AG09319 (cell line): ENCODE results near the gene TMA7B.

Experiments used
- DNase-seq: peaks from one replicate; pipeline ENCODE4 v3.0.0-alpha.2; 2010; ENCODE audit warnings: low read depth; ENCODE audit errors: extremely low read depth
- TF ChIP-seq, protein P1 (sequence below): IDR thresholded peaks from 2 replicates; pipeline ENCODE4 v1.5.1; 2011; ENCODE audit warnings: low read depth, mild to moderate bottlenecking, inconsistent platforms, low read length, moderate library complexity

The TMA7B gene

DNA sequence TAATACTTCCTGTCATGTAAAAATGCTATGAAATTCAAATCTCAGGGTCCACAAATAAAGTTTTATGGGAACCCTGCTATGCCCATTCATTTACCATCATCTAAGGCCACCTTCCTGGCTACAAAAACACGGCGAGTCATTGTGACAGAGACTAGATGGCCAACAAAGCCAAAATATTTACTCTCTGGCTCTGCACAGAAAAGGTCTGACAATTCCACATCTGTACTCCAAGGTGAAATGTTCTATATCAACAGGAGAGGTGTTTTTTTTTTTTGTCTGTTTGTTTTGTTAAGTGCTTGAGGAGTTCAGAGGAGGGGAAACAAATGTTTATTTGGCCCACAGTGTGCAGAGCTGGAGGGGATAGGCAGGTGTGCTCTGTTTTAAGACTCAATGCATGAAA is 18.6 kb upstream of the TMA7B start:
- TF ChIP-seq, protein P1, sequence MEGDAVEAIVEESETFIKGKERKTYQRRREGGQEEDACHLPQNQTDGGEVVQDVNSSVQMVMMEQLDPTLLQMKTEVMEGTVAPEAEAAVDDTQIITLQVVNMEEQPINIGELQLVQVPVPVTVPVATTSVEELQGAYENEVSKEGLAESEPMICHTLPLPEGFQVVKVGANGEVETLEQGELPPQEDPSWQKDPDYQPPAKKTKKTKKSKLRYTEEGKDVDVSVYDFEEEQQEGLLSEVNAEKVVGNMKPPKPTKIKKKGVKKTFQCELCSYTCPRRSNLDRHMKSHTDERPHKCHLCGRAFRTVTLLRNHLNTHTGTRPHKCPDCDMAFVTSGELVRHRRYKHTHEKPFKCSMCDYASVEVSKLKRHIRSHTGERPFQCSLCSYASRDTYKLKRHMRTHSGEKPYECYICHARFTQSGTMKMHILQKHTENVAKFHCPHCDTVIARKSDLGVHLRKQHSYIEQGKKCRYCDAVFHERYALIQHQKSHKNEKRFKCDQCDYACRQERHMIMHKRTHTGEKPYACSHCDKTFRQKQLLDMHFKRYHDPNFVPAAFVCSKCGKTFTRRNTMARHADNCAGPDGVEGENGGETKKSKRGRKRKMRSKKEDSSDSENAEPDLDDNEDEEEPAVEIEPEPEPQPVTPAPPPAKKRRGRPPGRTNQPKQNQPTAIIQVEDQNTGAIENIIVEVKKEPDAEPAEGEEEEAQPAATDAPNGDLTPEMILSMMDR, result no peak
- DNase-seq, result no peak

DNA sequence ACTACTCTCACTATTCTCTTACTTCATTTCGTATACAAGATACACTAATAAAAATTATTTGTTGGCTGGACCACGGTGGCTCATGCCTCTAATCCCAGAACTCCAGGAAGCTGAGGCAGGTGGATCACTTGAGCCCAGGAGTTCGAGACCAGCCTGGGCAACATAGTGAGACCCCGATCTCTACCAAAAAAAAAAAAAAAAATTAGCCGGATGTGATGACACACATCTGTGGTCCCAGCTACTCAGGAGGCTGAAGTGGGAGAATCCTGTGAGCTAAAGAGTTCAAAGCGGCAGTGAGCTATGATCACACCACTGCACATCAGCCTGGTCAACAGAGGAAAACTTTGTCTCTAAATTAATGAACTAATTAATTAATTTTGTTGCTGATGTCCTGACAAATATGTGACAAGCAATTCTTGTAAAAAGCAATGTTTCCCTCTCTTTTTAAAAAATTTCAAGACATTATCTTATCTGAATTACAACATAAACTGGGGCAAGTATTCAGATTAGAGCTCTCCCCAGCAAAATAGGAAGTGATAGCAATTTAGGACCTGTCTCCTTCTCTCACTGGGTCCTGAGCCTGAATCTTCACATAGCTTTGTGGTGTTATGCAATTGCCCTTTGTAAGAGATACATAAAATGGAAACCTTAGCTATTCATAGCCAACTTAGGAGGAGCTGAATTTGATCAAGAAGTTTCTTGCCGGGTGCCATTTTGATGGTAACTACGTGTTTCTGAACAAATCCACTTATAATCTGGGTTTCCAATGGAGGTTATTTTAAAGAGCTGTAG is 17.6 kb upstream of the TMA7B start:
- TF ChIP-seq, protein P1, result no peak

DNA sequence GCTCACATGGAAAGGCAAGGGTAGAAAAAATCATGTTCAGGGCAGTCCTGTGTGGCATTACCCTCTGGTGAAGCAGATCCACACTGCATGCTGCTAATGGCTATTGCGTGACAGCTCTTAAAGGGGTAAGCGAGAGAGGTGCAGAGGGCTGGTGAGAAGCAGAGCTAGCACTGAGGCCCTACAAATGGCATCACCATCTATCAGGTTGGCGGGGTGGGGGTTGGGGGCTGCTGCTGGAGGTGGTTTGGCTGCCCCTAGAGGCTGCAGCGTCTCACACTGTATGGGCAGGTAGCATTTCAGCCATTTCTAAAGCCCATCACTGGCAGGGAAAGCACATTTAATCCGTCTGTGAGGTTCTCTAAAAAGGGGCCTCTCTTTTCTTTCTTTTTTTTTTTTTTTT is 16.9 kb upstream of the TMA7B start:
- TF ChIP-seq, protein P1, result no peak
- no peak for DNase-seq

More for the DNA sequence above, 17.6 kb upstream of the TMA7B start:
- DNase-seq, result no peak

DNA sequence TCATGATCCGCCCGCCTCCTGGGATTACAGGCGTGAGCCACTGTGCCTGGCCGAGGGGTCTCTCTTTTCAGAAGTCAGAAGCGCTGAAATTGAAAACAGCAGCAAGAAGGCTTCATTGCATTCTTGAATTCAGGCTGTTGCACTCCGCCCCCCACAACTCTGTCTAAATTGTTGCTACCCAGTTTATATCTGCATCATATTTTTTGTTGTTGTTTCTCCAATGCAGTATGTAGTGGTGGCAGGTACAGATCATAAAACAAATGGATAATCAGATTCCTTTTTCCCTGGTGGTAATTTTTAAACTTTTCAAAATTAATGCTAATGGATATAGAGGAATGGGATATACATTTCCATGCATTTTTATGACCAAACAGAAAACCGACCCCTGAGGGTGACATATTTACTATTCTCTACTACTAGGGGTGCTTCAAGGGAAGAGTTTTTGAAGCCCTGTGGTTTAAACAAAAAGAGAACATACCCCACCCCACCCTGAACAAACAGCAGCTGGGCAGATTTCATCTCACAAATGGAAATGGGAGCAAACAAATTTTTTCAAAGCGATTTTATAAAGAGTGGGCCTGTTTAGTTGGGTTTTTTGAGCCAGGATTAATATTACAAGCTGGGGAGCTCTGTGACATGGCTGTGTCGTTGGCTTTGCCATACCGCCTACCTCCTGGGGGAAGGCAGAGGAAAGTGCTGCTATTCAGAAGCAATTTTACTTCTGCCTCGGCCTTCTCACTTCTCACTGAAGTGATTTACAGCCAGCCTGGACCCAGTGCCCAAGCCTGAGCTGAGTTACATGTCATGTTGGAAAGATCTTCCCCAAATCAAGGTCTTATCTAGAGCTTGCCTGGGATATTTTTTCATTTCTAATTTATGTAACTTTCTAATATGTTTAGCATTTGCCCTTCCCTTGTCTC is 16.0 kb upstream of the TMA7B start:
- TF ChIP-seq, protein P1, result no peak

DNA sequence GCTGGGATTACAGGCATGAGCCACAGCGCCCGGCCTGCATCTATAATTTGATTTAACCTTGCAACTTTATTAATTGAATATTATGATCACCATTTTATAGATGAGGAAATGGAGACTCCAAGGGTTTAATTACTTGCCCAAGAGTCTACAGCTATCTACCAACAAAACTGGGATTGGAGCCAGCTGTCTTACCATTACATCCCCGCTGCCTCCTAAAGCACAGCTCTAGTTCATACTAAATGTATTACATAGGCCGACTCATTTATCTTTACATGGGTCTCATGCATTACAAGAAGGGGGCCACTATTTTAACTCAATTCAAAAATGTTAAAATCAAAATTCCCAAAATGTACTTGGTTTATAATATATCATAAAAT is 14.1 kb upstream of the TMA7B start:
- no peak for DNase-seq
- TF ChIP-seq, protein P1, result no peak

More for the DNA sequence above, 16.0 kb upstream of the TMA7B start:
- DNase-seq, result no peak

DNA sequence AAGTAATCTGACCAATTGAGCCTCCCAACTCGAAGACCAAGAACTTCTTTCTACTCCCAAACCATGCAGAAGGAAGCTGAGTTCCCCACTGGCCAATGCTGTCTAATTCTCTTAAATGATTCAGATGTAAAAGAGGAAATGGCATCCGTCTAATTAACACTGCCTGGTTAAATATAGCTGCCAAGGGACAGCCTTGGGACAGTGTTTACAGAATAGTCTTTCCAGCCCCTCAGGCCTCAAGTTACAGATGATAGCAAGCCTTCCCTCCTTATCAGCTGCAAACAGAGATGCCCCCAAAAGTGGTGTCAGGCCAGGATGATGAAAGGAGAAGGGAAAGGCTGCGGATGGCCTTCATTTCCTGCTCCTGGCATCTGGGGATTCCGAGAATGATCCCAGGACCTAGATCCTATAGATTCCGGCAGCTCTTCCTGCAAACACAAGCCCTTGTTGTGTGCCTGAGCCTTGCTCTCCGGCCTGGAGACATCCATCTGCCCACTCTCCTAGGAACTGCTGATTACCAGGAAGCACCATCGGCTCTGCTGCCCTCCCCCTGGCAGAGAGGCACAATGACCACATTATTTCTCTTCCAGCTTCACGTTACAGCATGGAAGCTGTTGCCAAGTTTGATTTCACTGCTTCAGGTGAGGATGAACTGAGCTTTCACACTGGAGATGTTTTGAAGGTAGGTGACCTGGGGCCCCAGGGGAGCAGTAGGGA is 13.5 kb upstream of the TMA7B start:
- no peak for DNase-seq
- TF ChIP-seq, protein P1, result no peak
